ENCODE measurements around the gene URGCP.

DNA sequence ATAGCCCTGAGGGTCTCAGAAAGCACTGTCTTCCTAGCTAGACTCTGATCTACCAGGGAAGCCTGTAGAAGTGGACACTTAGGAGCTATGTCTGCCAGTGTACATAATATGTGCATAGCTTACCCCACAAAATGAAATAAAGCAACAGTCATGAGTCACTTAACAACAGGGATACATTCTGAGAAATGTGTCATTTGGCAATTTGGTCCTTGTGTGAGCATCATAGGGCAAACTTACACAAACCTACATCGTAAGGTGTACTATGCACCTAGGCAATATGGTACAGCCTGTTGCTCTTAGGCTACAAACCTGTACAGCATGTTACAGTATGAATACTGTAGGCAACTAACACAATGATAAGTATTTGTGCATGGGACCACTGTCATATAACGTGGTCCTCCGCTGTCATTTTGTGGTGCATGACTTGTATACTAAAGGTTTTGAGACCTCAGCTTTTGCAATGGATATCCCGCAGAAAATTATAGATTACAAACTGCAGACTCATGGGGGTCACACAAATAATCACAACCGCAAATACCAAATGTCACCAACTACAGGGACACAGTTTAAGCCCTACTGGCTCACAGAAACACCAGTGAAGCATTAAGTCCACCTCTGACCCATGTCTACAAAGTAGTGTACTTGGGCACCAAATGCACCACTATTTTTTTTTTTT, 1.7 kb downstream of the URGCP start:
- TF ChIP-seq, protein P1, sequence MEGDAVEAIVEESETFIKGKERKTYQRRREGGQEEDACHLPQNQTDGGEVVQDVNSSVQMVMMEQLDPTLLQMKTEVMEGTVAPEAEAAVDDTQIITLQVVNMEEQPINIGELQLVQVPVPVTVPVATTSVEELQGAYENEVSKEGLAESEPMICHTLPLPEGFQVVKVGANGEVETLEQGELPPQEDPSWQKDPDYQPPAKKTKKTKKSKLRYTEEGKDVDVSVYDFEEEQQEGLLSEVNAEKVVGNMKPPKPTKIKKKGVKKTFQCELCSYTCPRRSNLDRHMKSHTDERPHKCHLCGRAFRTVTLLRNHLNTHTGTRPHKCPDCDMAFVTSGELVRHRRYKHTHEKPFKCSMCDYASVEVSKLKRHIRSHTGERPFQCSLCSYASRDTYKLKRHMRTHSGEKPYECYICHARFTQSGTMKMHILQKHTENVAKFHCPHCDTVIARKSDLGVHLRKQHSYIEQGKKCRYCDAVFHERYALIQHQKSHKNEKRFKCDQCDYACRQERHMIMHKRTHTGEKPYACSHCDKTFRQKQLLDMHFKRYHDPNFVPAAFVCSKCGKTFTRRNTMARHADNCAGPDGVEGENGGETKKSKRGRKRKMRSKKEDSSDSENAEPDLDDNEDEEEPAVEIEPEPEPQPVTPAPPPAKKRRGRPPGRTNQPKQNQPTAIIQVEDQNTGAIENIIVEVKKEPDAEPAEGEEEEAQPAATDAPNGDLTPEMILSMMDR (IDR thresholded peaks at IDR 0.05; ENCODE audit: low read depth, low read length): no peak
- TF ChIP-seq POLR2A (IDR thresholded peaks at IDR 0.05; ENCODE audit: extremely low read depth, insufficient read length) (no peak), MYC (IDR thresholded peaks at IDR 0.05; ENCODE audit: low read depth, low read length) (no peak)
- TF ChIP-seq, protein P2, sequence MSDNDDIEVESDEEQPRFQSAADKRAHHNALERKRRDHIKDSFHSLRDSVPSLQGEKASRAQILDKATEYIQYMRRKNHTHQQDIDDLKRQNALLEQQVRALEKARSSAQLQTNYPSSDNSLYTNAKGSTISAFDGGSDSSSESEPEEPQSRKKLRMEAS (IDR thresholded peaks at IDR 0.05; ENCODE audit: low read depth, low read length): no peak

All from NB4 (cell line).